MV-4-11 (cell line): ENCODE measurements around the gene NLGN1.

Source experiments
- DNase-seq: peaks from one replicate; lab custom pipeline; 2025; lab: John Stamatoyannopoulos, UW

NLGN1 gene

GRCh38 chr3:173639098-173639497 lies 241.6 kb downstream of the NLGN1 start:
- no peak for DNase-seq

DNA sequence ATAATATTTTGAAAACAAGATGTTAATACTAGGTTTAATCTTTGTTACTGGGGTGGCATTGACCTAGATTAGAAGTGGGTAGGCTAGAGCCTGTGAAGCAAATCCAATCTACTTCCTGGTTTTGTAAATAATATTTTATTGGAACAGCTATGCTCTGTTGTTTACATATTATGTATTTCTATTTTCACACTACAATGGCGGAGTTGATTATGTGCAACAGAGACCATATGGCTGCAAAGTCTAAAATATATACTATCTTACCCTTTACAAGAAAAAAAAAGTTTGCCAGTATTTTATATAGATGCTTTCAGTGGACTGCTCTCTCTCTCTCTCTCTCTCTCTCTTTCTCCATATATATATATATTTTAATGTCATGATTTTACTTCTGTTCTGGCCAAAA lies 244.2 kb downstream of the NLGN1 start:
- DNase-seq = no peak

DNA sequence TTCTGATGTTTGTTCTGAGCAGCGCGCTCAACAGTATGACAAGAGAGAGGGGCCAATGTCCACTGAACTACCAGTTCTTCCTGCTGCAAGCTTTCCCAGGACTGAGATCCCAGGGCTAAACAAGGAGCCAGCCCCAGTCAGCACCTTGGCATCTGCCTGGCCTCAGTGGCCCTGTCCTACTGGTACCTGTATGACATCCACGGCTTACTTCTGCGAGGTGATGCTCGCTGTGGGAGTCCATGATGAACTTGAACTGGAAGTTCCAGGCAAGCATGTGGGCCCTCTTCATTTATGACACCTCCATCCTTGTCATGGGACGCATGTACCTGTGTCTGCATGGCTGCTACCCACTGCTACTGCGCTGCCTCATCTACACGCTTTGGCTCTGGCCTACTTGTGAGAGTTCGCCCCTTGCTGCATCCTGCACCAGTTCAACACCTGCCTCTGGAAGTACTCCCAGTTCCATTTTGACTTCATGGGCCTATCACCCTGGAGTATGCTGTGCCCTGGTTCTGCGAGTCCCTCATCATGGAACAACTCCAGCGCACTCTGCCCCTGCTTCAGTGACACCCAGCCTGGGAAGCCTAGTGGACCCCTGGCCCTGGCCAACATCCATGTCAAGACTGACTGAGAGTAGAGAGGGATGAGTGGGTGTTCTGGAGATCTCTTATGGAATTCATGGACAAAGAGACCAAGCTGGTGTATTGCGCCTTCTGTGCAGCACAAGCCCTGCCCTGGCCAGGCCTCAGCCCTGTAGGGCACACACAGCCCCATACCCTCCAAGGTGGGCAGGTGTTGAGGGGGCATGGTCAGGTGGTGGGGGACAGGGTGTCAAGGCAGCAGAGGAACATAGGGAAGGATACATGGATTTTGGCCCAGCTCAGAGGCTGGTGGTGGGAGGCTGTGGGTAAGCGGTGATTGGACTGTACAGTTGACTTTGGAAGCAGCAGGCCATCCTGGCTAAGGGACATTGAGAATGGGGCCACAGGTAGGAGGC lies 246.8 kb downstream of the NLGN1 start:
- DNase-seq = no peak

- DNase-seq = no peak
Measured at GRCh38 chr3:173650596-173650995, 253.1 kb downstream of the NLGN1 start.

- no peak for DNase-seq
Measured at GRCh38 chr3:173652093-173652492, 254.5 kb downstream of the NLGN1 start.

- DNase-seq = no peak
Measured at GRCh38 chr3:173653781-173654180, 256.2 kb downstream of the NLGN1 start.

- DNase-seq = no peak
Measured at GRCh38 chr3:173659972-173660371, 262.4 kb downstream of the NLGN1 start.

DNA sequence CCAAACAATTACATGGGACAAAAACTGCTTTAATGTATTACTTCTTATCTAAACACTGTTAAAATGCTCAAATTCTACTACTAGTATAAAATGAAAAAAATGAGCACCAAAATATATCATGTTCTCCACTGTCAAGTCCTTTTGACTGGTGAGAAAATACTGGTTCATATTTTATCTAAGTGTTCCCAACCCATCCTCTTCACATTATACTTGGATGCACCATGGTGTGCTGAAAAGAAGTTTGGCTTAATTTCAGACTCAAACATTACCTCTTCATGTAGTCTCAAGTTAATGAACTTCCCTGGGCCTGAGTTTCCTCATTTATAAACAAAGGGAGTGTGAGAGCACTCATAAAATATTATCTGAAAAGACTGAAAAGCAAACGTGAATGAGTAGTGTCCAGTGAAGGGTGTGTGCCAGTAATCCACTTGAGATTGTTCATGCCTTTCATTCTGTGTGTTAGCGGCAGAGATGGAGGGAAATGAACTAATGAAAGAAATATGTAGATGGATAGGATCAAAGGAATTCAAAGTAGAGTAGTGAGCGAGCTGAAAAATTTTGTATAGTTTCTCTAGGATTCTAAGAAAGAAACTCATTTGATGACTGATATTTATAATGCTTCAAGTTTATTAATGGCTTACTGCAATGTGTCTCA lies 263.2 kb downstream of the NLGN1 start:
- DNase-seq = no peak

DNA sequence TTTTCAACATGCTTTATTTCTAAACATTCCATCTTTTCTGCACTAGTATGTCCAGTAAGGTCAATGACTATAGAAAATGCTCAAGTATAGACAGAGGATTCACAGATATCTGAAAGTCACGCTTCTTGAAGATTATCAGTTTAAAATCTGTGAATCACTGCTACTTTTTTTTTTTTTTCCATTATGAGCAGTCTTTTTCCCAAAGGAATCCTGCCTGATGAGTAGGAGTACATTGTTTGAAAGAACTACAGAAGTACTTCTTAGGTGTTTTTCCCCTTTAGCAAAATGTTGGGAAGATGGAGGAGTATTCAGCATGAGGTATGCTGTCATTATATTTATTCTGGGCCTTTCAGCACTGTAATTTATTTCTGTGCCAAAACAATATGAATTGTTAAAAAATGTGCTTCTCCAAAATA lies 266.2 kb downstream of the NLGN1 start:
- no peak for DNase-seq

- no peak for DNase-seq
Measured at GRCh38 chr3:173676094-173676493, 278.6 kb downstream of the NLGN1 start.

DNA sequence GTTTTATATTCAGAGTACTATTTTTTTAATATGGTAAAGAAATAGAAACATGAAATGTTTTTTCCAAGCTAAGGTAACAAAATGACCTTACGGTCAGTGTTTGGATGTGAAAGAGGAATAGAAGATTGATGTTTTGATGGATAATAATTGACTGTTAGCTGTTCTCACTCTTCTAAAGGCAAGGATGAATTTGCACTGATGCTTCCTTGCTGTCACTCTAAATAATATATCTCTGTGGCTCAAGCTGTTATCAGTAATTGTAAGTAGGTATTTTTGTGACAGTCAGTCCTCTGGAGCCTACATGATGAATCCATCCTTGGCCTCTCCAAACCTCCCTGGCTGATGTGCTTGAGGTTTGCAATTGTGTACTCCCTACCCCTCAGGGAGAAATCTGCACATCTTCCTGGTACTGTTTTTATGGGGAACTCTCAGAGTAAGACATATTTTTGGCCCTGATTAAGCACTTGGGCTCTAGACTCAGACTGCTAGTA lies 283.7 kb downstream of the NLGN1 start:
- no peak for DNase-seq

GRCh38 chr3:173685456-173685855 lies 287.9 kb downstream of the NLGN1 start:
- DNase-seq = no peak

- no peak for DNase-seq
Measured at GRCh38 chr3:173688216-173688842, 290.8 kb downstream of the NLGN1 start.

GRCh38 chr3:173690542-173691180 lies 293.1 kb downstream of the NLGN1 start:
- DNase-seq = no peak

- no peak for DNase-seq
Measured at GRCh38 chr3:173699353-173699752, 301.8 kb downstream of the NLGN1 start.

DNA sequence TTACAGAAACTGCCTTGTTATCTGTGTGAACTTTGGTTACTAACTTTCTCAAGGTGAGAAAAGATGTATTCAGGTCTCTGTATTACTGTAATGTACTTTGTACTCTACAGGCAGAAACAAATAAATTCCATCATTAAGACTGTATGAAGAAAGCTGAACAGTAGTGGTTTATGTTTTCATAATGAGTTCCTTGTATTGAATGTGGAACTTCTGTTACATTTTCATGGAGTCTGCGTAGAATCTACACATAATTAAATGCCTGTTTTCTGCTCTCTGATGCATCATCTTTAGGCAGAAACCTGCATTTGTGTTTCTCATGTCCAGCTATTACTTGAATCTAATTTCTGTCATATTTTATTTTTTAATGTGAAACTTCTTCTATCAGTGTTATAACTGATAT lies 302.8 kb downstream of the NLGN1 start:
- no peak for DNase-seq

GRCh38 chr3:173702561-173702960 lies 305.0 kb downstream of the NLGN1 start:
- DNase-seq = no peak

DNA sequence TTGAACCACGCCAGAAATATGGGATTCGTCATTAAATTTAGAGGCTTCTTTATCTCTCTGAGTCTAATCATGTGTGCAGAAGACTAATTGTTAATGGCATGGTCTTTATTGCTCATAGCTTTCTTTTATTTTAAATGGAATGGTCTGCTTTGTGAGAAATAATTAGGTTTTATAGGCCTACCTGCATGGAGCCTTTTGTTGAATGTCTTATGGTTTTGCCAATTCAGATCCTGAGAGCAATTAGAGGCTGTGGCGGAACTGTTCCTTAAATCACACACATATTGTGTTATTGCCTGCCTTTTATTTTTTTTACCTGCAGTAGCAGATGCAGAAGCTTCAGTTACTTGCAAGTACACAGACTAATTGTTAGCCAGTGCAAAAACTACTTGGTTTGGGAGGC lies 306.2 kb downstream of the NLGN1 start:
- no peak for DNase-seq

DNA sequence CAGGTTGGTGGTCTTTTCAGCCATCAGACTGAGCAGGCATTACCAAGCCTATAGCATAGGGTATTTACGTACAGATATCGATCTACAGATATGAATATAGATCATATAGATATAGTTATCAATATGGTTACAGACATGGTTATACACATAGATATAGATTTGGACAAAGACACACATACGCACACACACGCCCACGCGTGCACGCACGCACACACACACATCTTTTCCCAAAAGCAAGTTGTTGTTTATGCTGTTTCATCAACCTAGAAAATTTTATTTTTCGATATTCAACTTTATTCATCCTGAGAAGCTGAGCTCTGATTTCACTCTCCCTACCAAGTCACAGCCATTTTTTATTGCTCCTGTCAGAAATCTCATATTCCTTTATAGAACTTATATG lies 309.1 kb downstream of the NLGN1 start:
- no peak for DNase-seq

DNA sequence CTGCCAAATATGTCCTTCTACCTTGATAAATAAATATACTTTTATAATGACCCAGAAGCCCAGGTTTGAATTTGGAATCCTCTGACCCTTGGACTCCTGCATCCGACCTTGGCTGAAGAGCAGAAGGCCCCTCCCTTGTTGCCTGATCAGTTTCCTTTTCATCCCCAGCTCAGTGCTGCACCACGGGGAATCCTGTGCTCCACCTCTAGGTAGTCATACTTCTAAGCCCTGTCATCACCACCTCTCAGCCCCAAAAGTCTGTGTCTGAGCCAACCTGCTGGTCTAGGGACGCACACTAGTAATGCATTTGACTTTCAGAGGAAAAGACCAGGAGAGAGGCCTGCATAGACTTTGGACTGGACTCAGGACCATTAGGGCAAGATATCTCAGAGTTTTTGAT lies 310.6 kb downstream of the NLGN1 start:
- no peak for DNase-seq

- DNase-seq = no peak
Measured at GRCh38 chr3:173709026-173709425, 311.5 kb downstream of the NLGN1 start.

DNA sequence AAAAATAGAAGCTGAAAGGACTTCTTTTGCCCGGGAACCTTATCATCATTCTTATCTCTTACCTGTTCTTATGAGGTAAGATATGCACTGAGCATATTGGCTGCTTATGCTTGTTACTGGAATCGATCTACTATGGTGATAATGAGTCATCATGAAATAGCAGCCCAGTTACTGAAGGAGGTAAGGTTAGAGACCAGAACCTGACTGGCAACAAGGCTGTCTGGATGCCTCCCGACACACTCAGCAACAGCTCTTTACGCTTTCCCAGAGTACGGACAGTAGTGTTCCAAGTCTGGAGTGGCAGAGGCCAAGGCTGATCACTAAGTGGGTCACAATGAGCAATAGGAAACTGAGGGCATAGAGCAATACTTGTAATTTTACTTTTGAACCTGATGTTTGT lies 314.1 kb downstream of the NLGN1 start:
- no peak for DNase-seq
